ENCODE measurements around the gene NXF1. TPM values are rescaled to one million over a fixed set of nuclear protein-coding genes. Genes with fewer than 3 reads are reported as not detected.

NXF1 gene
- total RNA-seq, 1 donor from 2014 or later: 44.0 TPM

- no peak for DNase-seq (ENCODE audit: low read depth)
Measured at GRCh38 chr11:62747475-62748160, 57.6 kb downstream of the NXF1 start.

Small RNA genes within 50 kb of the gene (microRNA-seq; reads per million reads assigned to microRNA genes)
- 0.97 reads per million for gene MIR6514
- gene MIR6748: not detected

Other genes starting within 250 kb of the NXF1 start
- gene EEF1G, start 231.5 kb downstream of the NXF1 start, total RNA-seq: 1,484 and 1,704 TPM in 2 replicates
- gene TUT1, start 213.9 kb downstream of the NXF1 start, total RNA-seq: 7.5 and 8.1 TPM in 2 replicates
- 66.9 and 72.4 TPM in 2 replicates for gene MTA2, start 203.6 kb downstream of the NXF1 start, total RNA-seq
- 11.3 and 17.6 TPM in 2 replicates for gene EML3, start 192.7 kb downstream of the NXF1 start, total RNA-seq
- 1.5 and 2.8 TPM in 2 replicates for gene ROM1, start 192.2 kb downstream of the NXF1 start, total RNA-seq
- gene B3GAT3, start 183.5 kb downstream of the NXF1 start, total RNA-seq: 52.6 and 59.8 TPM in 2 replicates
- gene GANAB, start 158.8 kb downstream of the NXF1 start, total RNA-seq: 168 and 174 TPM in 2 replicates
- gene INTS5, start 152.1 kb downstream of the NXF1 start, total RNA-seq: 20.6 and 22.4 TPM in 2 replicates
- gene C11orf98, start 140.2 kb downstream of the NXF1 start, total RNA-seq: 32.2 and 40.7 TPM in 2 replicates
- gene CSKMT, start 140.1 kb downstream of the NXF1 start, total RNA-seq: 3.2 and 12.4 TPM in 2 replicates
- gene UQCC3, start 133.8 kb downstream of the NXF1 start, total RNA-seq: 5.7 and 6.3 TPM in 2 replicates
- gene LBHD1, start 133.2 kb downstream of the NXF1 start, total RNA-seq: 4.5 and 5.0 TPM in 2 replicates
- 123 and 133 TPM in 2 replicates for gene UBXN1, start 126.4 kb downstream of the NXF1 start, total RNA-seq
- 195 and 219 TPM in 2 replicates for gene LRRN4CL, start 115.9 kb downstream of the NXF1 start, total RNA-seq
- 40.8 and 49.8 TPM in 2 replicates for gene BSCL2, start 98.0 kb downstream of the NXF1 start, total RNA-seq
- not detected in 2 replicates for gene GNG3, start 97.8 kb downstream of the NXF1 start, total RNA-seq
- gene HNRNPUL2, start 78.0 kb downstream of the NXF1 start, total RNA-seq: 8.0 and 8.6 TPM in 2 replicates
- gene TTC9C, start 77.0 kb downstream of the NXF1 start, total RNA-seq: 19.7 and 30.9 TPM in 2 replicates
- 6.6 TPM in 2 replicates for gene ZBTB3, start 51.3 kb downstream of the NXF1 start, total RNA-seq
- gene POLR2G, start 43.9 kb downstream of the NXF1 start, total RNA-seq: 67.8 and 69.4 TPM in 2 replicates
- 22.1 and 24.9 TPM in 2 replicates for gene TAF6L, start 34.0 kb downstream of the NXF1 start, total RNA-seq
- 30.9 and 52.2 TPM in 2 replicates for gene TMEM179B, start 18.0 kb downstream of the NXF1 start, total RNA-seq
- gene TMEM223, start 13.4 kb downstream of the NXF1 start, total RNA-seq: 23.9 and 33.4 TPM in 2 replicates
- gene STX5, start 26.6 kb upstream of the NXF1 start, total RNA-seq: 25.1 and 27.4 TPM in 2 replicates
- not detected in 2 replicates for gene TEX54, start 27.4 kb upstream of the NXF1 start, total RNA-seq
- gene WDR74, start 34.1 kb upstream of the NXF1 start, total RNA-seq: 37.9 and 48.1 TPM in 2 replicates
- gene SLC3A2, start 75.5 kb upstream of the NXF1 start, total RNA-seq: 141 and 195 TPM in 2 replicates
- gene CHRM1, start 115.9 kb upstream of the NXF1 start, total RNA-seq: not detected in 2 replicates
- gene SLC22A6, start 179.5 kb upstream of the NXF1 start, total RNA-seq: not detected in 2 replicates
- not detected in 2 replicates for gene SLC22A8, start 210.4 kb upstream of the NXF1 start, total RNA-seq